HL-60 (cell line): Measurements from ENCODE around the gene COPB1.

Experiments used
- DNase-seq, 2 experiments: peaks; one replicate each; pipeline ENCODE4 v3.0.0-alpha.2; 2010 to 2020; ENCODE audit warnings: low read depth in 1 of 2, low spot score in 1 of 2
- H3K27ac ChIP-seq: fragments of 250-450 bp; sonication (Bioruptor Pico); replicated peaks from 2 replicates; pipeline ENCODE4 v1.5.1; 2020; ENCODE audit warnings: mild to moderate bottlenecking, moderate library complexity
- H3K27me3 ChIP-seq: fragments of 250-450 bp; sonication (Bioruptor Pico); 2 replicates; pipeline ENCODE4 v1.5.1; 2021; ENCODE audit warnings: mild to moderate bottlenecking, moderate library complexity; ENCODE audit not compliant: insufficient read depth, poor library complexity, severe bottlenecking
- H3K4me3 ChIP-seq: replicated peaks from 2 replicates; pipeline ENCODE4 v1.5.1; 2011; ENCODE audit warnings: mild to moderate bottlenecking, control low read depth, low read length; ENCODE audit not compliant: insufficient read depth
- GABPA ChIP-seq: IDR thresholded peaks from 2 replicates; pipeline ENCODE4 v1.6.1; 2012; ENCODE audit warnings: low read depth
- POLR2AphosphoS5 ChIP-seq: IDR thresholded peaks from 2 replicates; pipeline ENCODE4 v1.6.1; 2012; ENCODE audit warnings: low read depth
- SPI1 ChIP-seq: IDR thresholded peaks from 2 replicates; pipeline ENCODE4 v1.6.1; 2012; ENCODE audit warnings: low read depth, mild to moderate bottlenecking, borderline replicate concordance
- TF ChIP-seq, protein P1 (sequence below): IDR thresholded peaks from one replicate; pipeline ENCODE4 v1.5.1; 2011; ENCODE audit warnings: low read length, control low read depth, inconsistent platforms; ENCODE audit not compliant: insufficient read depth
- TF ChIP-seq, protein P2 (sequence below): IDR thresholded peaks from 2 replicates; pipeline ENCODE4 v1.6.1; 2012; ENCODE audit warnings: low read depth; ENCODE audit not compliant: insufficient replicate concordance

Gene COPB1

DNA sequence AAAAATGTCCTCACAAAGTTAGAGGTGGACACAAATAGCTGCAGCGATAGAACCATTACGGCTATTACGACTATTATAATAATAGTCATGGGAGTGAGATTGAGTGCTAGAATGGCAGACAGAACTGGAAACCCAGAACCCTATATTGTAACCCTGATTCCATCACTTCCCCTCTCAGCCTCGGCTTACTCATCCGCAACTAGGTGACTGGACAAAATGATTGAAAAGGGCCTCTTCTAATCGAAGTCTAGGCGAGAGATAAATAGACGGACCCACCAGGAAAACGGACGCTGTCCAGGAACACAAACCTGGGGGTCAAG lies 19.9 kb upstream of the COPB1 start:
- TF ChIP-seq GABPA (no peak), SPI1 (peak; percentile 72), POLR2AphosphoS5 (no peak)
- TF ChIP-seq, protein P1, sequence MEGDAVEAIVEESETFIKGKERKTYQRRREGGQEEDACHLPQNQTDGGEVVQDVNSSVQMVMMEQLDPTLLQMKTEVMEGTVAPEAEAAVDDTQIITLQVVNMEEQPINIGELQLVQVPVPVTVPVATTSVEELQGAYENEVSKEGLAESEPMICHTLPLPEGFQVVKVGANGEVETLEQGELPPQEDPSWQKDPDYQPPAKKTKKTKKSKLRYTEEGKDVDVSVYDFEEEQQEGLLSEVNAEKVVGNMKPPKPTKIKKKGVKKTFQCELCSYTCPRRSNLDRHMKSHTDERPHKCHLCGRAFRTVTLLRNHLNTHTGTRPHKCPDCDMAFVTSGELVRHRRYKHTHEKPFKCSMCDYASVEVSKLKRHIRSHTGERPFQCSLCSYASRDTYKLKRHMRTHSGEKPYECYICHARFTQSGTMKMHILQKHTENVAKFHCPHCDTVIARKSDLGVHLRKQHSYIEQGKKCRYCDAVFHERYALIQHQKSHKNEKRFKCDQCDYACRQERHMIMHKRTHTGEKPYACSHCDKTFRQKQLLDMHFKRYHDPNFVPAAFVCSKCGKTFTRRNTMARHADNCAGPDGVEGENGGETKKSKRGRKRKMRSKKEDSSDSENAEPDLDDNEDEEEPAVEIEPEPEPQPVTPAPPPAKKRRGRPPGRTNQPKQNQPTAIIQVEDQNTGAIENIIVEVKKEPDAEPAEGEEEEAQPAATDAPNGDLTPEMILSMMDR: no peak
- TF ChIP-seq, protein P2, sequence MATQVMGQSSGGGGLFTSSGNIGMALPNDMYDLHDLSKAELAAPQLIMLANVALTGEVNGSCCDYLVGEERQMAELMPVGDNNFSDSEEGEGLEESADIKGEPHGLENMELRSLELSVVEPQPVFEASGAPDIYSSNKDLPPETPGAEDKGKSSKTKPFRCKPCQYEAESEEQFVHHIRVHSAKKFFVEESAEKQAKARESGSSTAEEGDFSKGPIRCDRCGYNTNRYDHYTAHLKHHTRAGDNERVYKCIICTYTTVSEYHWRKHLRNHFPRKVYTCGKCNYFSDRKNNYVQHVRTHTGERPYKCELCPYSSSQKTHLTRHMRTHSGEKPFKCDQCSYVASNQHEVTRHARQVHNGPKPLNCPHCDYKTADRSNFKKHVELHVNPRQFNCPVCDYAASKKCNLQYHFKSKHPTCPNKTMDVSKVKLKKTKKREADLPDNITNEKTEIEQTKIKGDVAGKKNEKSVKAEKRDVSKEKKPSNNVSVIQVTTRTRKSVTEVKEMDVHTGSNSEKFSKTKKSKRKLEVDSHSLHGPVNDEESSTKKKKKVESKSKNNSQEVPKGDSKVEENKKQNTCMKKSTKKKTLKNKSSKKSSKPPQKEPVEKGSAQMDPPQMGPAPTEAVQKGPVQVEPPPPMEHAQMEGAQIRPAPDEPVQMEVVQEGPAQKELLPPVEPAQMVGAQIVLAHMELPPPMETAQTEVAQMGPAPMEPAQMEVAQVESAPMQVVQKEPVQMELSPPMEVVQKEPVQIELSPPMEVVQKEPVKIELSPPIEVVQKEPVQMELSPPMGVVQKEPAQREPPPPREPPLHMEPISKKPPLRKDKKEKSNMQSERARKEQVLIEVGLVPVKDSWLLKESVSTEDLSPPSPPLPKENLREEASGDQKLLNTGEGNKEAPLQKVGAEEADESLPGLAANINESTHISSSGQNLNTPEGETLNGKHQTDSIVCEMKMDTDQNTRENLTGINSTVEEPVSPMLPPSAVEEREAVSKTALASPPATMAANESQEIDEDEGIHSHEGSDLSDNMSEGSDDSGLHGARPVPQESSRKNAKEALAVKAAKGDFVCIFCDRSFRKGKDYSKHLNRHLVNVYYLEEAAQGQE: no peak
- DNase-seq: peak; percentile 36 to 48
- Histone ChIP-seq H3K27me3 (no peaks in the 10 kb centered on the region), H3K4me3 (peak overlapping the region; percentile 87), H3K27ac (peak overlapping the region; percentile 87)

GRCh38 chr11:14518820-14519219 lies 19.2 kb upstream of the COPB1 start:
- TF ChIP-seq SPI1 (no peak), GABPA (no peak), POLR2AphosphoS5 (no peak)
- TF ChIP-seq, protein P1: no peak
- TF ChIP-seq, protein P2: no peak
- Histone ChIP-seq H3K27ac (peak overlapping the region; percentile 87), H3K27me3 (no peaks in the 10 kb centered on the region), H3K4me3 (peak overlapping the region; percentile 87)
- DNase-seq: no peak

DNA sequence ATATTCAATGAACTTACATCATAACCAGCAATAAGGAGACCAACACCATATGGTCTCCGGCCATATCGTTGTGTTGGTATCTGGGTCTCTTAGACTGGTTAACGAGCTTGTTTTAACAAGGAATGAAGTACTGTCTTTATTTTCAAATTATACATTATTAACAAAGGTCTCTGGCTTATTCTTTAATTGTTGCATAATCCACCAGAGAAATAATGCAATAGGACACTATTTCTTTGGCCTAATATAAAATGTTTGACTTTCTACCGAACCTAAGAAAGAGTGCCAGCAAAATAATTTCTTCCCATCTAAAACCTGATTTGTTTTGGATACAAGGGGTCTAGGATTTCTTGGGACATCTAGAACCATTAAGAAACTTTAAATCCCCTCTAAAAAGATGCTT lies 14.2 kb upstream of the COPB1 start:
- Histone ChIP-seq H3K27ac (no peak overlapping the region), H3K27me3 (no peaks in the 10 kb centered on the region), H3K4me3 (no peak overlapping the region)
- TF ChIP-seq, protein P2: no peak
- no peak for TF ChIP-seq GABPA
- no peak for TF ChIP-seq POLR2AphosphoS5
- TF ChIP-seq, protein P1: no peak
- TF ChIP-seq SPI1: no peak
- DNase-seq: no peak
